Islet of Langerhans (tissue), 1 donor: ENCODE data around the gene GSK3B.
A peak's percentile ranks its signal among the peaks of the same experiment; 100 is the strongest.
"Not testable (repeated sequence)": the region's sequence is repeated elsewhere in the genome, so short reads cannot be mapped to it uniquely, and the experiment has no call there.

Experiments
- FAIRE-seq: peaks from one replicate; lab custom pipeline; 2011; peaks lifted over from hg19 to GRCh38; lab: Jason Lieb, UNC

The GSK3B gene

DNA sequence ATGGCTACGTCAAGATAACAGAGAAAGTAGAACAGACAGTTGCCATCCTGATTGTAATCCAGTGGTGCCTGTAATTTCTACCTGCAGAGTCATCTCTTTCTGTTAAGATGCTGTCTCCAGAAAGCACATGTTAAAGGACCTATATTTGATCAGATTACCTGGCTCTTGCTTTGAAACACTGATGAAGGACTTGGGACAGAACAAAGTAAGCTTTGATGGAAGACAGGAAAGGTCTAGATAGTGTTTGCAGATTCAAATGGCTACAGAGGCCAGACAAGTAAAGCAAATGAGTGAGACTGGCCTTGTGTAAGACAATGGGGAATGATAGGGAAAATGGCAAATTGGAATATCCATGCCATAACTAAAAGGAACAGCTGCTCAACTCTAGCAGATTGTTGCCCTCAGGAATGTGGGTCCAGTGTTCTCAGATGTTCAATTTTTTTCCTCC lies 1.8 kb upstream of the GSK3B start:
- peak; percentile 49 for FAIRE-seq

DNA sequence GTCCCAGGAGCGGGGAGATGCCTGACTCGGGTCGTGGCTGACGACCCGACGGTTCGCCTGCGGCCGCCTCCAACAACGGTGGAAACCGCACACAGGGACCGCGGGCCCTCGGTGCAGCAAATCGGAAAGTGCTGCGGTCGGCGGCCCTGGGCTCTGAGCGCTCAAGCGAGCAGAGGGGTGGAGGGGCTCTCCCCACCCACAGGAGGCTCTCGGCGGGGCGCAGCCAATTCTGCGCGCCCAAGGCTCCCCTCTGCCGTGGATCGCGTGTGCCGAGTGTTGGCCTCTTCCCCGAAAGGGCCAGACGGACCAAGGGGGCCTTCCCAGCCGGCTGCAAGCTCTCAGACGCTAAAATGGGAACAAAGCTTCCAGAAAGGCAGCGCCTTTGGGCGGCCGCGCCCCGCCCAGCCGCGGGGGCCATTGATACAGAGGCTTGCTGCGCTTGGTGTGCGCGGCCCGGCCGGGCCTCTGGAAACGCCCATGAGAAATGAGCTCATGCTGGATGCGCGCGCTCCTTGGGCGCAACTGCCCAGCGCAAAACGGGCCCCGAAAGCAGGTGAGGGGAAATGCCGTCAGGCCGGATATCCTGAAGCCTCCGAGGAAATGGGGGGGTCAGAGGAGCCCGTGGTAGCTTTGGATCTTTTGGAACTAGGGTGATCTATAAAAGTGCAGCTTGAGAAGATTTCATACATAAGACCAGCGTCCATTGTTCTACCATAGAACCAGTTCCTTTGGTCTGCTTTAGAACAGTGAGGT lies 1.2 kb upstream of the GSK3B start:
- peak; percentile 45 for FAIRE-seq

DNA sequence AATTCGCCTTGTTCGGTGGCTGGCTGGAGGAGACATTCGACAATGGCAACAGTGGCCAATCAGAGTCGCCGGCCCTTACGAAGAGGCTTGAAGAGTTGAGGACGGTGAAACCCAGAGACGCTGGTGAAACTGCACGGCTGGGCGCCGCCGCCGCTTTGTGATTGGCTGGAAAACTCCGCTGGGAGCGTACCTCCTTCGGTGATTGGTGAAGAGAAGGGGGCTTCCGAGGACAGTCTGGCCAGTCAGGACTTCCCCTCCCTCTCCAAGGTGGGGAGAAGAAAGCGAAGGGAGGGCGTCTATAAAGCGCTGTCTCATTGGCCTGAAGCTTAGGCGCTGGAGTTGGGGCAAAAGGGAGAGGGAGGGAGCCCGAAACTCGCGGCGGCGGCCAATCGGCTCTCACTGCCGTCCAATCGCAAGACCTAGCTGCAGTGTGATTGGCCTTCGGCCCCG lies 554 bp upstream of the GSK3B start:
- FAIRE-seq: no peak

DNA sequence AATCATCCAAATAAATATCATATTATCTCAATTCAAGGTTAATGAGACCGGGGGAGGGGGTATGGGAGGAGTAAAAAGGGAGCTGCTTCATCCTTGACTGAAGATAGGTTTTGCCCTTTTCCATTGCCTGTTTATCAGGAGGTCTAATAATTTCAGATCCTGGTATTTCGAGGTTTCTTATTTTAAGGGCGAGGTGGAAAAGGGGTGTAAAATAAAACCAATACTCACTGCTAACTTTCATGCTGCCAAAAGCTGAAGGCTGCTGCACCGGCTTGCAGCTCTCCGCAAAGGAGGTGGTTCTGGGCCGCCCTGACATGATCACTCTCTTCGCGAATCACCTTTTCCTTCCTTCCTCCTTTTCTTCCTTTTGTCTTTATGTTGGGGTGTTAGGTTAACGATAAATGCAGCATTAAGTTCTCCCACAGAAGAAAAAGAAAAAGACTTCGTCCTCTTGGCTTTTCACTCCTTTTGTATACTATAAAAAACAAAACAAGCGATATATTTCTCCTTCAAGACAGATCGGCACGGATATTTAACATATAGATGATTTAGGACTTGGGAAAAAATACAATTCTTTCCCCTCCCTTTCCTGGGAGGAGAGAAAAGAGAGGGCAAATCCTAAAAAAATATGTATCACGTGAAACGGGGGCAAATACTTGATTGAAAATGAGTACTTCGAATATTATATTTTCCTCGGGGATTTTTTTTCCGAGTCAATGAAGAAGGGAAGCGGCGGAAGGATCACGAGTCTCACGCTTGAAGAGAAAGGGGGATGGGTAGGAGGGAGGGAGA lies 932 bp downstream of the GSK3B start:
- no peak for FAIRE-seq

DNA sequence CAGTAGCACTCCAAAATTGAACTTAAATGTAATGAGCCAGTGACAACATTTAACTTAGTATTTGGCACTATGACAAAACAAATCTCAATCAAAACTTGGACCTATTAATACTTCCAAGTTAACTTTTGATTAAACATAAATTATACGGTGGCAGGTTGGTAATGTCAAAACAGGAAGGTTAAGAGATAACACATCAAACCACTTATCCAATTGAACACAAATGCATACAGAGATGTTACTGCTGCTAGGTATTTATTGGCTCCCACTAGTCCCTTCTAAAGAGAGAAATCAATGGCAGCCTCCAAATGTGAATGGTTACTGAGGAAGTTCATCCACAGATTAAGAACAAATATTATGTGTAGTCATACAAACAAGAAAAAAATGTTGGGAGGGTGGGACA lies 1.8 kb downstream of the GSK3B start:
- peak; percentile 75 for FAIRE-seq

DNA sequence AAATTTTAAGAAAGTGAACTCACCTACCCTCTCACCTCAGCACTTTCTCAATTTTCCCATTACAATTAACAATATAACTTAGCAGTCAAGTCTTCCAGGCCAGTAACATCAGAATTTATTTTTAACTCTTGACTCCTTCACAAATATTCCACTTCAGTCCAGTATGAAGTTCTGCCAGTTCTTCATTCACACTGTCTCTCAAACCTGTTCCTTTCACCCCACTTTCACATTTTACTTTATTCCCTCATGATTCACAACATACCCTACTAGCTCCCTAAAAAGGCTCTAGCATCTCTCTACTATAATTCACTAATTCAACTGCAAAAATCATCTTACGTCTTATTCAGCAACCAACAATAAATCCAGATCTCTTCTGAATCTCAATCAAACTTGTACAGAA lies 3.8 kb downstream of the GSK3B start:
- FAIRE-seq: no peak

DNA sequence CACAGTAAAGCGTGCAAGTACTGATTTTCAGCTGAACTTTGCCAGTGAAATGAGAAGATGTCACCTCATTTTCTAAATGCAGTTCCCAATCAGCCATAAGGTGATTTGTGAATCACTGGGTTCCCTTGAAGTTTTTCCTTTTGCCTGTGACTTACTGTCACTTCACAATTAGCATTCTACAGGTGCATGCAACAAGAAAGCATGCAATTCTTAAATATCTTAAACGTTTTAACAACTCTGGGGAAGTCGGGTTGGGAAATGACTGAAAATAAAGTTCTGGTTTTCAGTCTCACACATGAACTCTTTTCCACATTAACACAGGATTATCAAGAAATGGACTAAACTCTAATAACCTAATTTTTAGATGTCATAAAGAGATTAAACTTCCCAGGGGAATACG lies 5.2 kb downstream of the GSK3B start:
- no peak for FAIRE-seq

DNA sequence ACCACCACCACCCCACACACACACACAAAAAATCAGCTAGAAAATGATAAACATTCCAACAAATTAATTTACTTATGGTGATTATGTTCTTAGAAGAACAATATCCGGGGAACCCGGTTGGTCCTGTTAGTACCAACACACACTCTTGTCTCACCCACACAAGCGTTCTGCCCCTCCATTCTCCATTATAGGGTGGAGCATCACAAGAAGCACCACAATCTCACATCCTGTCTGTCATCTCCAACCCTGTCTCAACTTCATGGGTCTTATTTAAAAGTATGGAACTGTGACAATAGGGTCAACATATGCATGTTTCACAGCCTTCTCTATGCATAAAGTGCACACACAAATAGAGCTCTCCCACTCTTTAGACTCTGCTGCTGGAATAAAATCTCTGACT lies 5.6 kb downstream of the GSK3B start:
- no peak for FAIRE-seq

DNA sequence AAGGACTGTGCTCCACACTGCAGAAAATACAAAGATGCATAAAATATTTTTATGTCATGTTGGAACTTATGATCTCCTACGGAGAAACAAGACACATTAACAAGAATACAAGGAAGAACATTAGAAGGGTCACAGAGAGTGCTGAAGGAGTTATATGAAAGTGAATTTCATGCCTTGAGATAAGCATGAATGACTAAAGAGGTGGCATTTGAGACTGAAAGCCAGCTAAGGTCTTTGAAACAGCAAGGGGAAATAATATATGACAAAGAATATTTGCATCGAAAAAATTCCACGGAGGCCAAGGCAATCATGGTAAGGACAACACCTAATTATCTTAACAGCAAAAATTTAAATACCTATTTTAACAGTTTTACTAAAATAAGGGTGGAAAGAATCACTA lies 12.5 kb downstream of the GSK3B start:
- FAIRE-seq: no peak

DNA sequence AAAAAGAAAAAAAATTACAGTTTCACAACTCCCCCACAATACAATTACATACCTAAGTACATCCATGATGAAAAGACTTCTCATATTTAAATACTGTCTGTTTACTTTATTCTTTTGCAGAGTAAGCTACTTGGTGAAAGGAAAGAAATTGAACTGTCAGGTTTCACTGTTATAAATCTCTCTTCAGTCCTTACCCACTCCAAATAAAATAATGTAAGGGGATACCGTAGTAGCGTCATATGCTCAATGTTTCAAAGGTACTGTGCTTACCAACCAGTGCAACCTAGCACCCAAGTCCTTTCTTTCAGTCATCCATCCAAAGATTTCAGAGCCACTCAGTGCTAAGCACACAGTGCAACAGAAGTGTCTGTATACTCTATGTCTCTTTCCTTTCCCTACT lies 13.4 kb downstream of the GSK3B start:
- FAIRE-seq: no peak

DNA sequence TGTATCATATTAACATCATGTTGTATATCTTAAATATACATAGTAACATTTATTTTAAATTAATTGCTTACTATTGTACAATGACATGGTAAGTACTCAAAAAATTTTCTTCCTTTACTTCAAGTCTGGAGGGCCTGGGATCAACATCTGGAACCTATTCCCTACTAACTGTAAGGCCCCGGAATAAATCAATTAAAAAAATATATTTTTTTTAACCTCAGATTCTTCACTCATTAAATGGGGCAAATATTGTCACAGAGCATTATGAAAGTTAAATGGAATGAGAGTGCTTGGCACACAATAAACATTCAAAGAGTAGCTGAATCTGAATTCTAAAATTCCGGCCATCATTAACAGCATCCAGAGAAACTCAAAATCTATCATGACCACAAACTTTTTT lies 16.5 kb downstream of the GSK3B start:
- FAIRE-seq: no peak

DNA sequence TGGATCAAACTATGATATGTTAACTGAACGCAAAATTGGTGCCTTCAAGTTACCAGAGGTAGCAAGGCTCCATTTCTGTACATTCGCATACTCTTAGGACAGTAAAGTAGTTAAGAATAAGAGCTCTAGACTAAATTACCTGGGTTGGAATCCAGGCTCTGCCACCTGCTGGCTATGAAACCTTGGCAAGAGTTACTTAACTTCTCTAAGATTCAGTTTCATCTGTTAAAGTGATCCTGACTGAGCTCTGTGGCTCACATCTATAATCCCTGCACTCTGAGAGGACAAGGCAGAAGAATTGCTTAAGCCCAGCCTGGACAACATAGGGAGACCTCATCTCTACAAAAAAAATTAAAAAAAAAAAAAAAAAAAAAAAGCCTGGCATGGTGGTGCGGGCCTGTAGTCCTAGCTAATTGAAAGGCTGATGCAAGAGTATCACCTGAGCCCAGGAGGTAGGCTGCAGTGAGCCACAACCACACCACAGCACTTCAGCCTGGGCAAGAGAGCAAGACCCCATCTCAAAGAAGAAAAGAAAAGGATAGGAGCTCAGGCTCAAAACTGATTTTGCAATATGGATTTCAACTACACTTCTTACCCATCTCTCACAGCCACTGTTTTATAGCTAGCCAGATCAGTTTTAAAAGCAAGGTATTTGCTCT lies 21.3 kb downstream of the GSK3B start:
- no peak for FAIRE-seq

DNA sequence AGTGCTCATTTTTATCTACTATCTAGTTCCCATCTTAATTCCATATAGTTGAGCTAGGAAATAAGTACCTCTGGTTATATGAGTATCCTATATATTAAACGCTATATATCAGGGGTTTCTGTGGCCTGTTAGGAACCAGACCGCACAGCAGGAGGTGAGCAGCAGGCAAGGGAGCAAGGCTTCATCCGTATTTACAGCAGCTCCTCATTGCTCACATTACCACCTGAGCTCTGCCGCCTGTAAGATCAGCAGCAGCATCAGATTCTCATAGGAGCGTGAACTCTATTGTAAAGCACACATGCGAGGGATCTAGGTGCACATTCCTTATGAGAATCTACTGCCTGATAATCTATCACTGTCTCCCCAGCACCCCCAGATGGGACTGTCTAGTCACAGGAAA lies 23.0 kb downstream of the GSK3B start:
- FAIRE-seq: no peak

DNA sequence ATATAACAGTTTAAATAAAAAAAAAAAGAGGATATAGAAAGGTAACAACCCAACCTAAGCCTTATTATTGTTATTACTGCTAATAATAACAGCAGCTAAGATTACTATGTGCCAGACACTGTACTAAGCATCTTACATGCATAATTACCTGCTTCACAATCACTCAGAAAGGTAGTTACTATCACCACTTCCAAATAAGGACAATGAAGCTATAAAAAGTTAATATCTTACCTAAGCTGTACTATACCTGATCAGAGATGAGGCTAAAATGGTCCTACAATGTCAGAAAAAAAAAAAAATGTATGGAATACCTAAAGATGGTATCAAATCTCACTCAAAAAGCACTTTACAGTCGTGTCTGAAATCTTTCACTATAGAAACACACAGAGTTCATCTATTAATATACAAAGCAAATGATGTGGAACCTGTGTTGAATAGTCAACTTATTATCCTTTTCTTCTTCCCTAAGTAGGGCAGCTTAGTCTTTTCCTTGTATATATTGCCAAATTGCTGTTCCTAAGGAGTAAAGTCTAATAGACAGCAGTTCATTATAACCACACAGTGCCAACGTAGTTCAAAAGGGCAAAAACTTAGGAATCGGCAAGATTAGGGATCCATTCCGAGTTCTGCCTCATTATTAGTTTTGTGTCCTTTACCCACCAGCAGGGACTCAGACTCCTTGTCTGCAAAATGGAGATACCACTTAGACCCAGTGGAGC lies 23.8 kb downstream of the GSK3B start:
- no peak for FAIRE-seq

DNA sequence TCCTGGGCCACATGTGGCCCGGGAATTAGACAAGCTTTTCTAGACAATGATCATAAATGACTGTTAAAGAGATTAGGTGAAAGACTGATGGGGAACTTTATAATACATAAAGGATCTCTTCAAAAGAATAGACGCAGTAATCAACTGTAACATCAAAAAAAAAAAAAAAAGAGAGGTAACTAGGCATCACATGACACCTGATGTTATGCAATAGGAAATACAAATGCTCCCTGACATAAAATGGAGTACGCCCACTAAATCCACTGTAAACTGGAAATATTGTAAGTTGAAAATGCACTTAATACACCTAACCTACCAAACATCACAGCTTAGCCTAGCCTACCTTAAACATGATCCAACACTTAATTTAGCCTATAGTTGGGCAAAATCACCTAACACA lies 27.2 kb downstream of the GSK3B start:
- FAIRE-seq: no peak

DNA sequence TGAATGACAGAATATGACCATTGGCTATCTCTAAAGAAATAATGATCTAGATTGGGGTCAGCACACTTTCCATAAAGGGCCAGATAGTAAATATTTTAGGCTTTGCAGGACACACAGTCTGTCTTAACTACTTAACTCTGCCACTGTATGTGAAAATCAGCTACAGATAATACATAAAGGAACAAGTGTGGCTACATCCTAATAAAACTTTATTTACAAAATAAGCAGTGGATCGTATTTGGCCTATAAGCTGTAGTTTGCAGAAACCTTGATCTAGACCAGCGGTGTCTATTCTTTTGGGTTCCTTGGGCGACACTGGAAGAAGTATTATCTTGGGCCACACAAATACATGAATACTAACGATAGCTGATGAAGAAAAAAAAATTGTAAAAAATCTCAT lies 27.6 kb downstream of the GSK3B start:
- no peak for FAIRE-seq

DNA sequence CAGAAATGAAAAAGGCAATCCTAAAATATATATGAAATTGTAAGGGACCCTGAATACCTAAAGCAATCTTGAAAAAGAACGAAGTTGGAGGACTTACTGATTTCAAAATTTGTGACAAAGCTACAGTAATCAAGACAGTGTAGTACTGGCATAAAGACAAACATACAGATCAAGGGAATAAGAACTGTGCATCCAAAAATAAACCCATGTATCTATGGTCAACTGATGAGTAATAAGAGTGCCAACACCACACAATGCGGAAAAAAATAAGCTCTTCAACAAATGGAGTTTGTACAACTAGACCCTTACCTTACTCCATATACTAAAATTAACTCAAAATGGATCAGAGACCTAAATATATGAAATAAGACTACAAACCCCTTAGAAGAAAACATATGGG lies 29.6 kb downstream of the GSK3B start:
- no peak for FAIRE-seq

DNA sequence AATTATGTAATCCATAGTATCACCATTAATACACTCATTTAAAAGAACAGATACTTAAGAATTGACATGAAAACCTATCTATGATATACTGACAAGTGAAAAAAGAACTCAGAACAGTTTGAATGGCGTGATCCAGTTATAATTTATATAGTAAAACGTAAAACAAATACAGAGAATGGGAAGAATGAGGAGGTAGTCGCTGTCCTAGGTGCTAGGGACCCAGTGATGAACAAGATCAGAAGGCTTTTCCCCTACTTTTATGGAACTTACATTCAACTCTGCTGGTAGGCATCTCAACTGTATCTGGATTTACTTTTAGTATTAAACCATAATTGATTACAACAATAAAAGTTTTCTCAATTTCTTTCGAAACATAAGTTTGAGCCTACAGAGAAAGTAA lies 31.8 kb downstream of the GSK3B start:
- FAIRE-seq: no peak

DNA sequence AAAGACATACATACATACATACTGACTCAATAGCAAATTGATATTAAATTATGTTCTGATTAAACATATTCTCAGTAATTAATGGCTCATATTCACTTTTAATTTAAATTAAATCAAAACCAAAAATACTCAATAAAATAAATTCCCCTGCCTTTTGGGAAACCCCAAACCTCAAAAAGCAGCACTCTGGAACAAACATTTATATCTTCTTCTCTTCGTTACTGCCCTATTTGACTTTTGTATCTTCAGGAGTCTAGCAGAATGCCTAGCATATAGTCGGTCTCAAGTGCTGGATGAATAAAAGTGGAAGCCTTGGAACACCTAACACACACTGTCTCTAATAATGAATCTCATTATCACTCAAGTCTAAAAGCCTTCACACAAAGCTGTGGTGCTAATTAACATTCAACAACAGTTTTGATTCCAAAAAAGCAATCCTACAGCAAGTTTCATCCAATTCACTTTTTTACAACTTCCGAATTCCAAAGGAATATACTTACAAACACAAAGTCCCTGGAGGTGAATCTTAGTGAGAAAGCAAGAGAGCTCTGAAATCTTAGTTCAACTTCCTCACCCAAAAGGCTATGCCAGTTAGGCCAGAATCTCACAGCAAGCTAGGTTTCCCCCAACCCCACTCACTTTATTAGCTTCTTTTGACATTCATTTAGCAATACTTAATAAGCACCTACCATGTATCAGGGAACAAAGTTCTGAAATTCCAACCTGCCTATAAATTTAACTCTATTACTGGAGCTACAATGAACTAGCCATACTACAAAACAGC lies 35.0 kb downstream of the GSK3B start:
- FAIRE-seq: no peak

DNA sequence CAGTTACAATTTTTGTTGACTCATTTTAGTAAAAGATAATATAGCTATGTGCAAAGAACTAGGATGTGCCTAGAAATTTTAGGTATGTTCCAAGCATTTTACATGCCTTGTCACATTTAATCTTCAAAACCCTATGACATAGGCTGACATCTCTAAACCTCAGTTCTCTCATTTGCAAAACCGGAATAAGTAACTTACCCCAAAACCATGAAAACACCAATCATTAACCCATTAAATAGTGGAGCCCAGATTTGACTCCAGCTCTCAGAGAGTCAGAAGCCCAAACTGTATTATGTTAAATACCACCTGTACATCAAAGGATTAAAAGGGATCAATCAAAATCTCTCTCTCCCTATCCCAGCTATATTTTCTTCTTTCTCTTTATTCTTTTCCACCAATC lies 36.6 kb downstream of the GSK3B start:
- peak; percentile 61 for FAIRE-seq

DNA sequence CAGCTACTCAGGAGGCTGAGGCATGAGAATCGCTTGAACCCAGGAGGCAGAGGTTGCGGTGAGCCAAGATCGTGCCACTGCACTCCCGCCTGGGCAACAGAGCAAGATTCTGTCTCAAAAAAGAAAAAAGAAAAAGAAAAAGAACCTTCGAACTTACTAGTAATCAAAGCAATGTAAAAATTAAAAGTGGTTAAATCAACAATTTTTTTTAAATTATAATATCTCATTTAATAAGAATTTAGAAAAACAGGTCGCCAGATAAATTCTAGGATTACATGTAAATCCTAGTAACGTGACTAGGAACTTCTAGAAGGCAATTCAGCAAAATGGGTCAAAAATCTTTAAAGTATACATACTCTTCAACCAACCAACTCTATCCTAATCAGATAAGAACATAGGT lies 37.2 kb downstream of the GSK3B start:
- FAIRE-seq: no peak

DNA sequence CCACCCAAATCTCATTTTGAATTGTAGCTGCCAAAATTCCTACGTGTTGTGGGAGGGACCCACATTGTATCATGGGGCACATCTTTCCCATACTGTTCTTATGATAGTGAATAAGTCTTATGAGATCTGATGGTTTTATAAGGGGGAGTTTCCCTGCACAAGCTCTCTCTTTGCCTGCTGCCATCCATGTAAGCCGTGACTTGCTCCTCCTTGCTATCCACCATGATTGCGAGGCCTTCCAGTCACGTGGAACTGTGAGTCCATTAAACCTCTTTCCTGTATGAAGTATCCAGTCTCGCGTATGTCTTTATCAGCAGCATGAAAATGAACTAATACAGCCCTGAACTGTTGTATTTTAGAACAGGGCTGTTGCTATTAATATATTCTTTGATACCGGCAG lies 40.6 kb downstream of the GSK3B start:
- FAIRE-seq: not testable (repeated sequence)
